GM12873 (cell line): ENCODE data around the gene LYVE1.

Experiments used
- TF ChIP-seq, protein P1 (sequence below): IDR thresholded peaks from 2 replicates; pipeline ENCODE4 v1.5.1; 2012; ENCODE audit warnings: low read depth, mild to moderate bottlenecking, moderate library complexity, low read length, control low read depth; ENCODE audit not compliant: insufficient read depth; ENCODE audit errors: missing control alignments

LYVE1 gene

GRCh38 chr11:10556590-10556989, 11.9 kb downstream of the LYVE1 start:
- TF ChIP-seq, protein P1, sequence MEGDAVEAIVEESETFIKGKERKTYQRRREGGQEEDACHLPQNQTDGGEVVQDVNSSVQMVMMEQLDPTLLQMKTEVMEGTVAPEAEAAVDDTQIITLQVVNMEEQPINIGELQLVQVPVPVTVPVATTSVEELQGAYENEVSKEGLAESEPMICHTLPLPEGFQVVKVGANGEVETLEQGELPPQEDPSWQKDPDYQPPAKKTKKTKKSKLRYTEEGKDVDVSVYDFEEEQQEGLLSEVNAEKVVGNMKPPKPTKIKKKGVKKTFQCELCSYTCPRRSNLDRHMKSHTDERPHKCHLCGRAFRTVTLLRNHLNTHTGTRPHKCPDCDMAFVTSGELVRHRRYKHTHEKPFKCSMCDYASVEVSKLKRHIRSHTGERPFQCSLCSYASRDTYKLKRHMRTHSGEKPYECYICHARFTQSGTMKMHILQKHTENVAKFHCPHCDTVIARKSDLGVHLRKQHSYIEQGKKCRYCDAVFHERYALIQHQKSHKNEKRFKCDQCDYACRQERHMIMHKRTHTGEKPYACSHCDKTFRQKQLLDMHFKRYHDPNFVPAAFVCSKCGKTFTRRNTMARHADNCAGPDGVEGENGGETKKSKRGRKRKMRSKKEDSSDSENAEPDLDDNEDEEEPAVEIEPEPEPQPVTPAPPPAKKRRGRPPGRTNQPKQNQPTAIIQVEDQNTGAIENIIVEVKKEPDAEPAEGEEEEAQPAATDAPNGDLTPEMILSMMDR: no peak

DNA sequence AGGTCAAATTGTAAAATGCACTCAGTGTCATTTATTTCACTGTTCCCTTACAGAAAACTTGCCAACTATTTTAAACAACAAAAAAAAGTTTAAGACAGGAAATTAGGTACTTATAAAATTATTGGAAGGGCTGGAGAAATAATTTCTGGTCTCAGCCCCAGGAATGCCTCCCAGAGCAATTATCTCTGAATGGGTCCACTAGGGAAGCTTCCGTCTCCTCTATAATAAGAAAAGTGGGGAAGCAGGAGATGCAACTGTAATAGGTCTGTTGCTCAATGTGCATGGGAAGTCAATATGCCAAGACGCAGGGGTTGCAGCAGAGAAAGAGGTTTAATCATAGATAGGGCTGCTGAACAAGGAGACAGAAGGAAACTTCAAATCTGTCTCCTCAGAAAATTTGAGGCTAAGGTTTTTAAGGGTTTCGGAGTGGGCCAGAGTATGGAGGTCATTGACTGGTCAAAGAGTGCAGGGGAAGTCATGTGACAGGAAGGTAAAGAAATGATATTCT, 16.6 kb downstream of the LYVE1 start:
- TF ChIP-seq, protein P1: no peak

DNA sequence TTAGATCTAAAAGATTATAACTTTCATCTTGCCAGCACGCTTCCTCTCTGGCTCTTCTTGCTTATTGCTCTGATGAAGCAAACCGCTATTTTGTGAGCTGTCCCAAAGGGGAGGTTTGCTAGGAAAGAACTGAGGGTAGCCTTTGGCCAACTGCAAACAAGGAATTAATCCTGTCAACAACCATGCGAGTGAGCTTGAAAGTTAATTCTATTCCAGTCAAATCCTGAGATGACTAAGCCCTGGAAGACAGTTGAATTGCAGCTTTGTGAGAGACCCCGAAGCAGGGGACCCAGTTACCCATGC, 17.2 kb downstream of the LYVE1 start:
- TF ChIP-seq, protein P1: no peak

DNA sequence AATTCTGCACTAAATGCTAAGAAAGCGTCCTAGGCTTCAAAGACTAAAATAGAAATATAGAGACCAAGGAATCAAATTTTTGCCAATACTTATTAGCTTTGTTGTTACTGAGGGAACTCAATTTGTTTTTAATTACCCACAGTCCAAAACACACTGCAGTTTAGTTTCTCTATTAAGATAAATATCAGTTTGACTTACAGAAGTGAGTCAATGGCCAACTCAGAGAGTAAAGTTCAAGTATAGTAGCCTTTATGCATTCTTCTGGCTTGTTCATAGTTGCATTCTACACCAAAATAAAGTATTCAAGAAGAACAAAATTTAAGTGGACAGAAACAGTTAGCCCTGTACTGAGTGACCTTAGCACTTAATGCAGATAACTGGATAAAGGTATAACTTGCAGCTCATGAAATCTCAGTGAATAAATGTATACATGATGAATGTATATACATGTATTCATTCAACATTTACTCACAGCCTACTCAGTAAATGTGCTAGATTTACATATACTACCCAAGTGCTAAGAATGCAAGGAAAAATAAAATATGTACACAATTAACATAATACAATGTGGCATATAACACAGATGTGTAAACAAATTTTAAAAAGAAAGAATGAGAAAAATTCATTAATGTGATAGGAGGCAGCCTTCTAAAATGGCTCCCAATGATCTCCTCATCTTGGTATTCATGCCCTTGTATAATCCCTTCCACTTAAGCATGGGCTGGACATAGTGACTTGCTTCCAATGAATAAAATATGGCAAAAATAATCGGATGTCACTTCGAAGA, 17.8 kb downstream of the LYVE1 start:
- TF ChIP-seq, protein P1: no peak

- TF ChIP-seq, protein P1: no peak
These were observed 23.7 kb downstream of the LYVE1 start for GRCh38 chr11:10544491-10545465.

DNA sequence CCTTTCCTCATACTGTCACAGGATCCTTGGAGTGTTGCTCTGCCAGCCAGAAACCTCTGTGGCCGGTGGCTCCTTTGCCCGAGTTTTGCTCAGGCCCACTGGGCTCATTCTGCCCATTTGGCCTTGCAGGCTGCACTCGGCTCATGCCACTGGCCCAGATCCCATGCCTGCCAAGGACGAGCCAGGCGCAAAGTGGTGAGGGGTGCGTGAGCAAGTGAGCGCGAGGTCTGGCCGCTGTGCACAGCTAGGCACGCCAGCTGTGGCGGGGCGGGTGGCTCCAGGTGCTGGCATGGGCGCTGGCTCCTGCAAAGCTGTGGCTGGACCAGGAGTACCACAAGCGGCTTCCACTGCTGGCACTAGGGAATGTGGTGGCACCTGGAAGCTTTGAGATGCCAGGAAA, 24.7 kb downstream of the LYVE1 start:
- TF ChIP-seq, protein P1: no peak

DNA sequence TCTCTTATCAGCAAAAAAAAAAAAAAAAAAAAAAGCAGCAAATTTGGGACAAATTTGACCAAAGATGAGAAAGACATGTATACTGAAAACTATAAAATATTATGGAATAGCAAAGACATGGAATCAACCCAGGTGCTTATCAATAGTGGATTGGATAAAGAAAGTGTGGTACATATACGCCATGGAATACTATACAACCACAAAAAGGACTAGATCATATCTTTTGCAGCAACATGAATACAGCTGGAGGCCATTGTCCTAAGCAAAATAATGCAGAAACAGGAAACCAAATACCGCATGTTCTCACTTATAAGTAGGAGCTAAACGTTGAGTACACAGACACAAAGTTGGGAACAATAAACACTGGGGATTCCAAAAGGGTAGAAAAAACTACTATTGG, 25.7 kb downstream of the LYVE1 start:
- TF ChIP-seq, protein P1: no peak
